Immature natural killer cell (primary cell): ENCODE measurements around the gene GPI. TPM values are rescaled to one million over a fixed set of nuclear protein-coding genes. Genes with fewer than 3 reads are reported as not detected.

Experiments
- DNase-seq, 3 donors: peaks; one replicate each; pipeline ENCODE4 v3.0.0; 2022; ENCODE audit warnings: mixed read lengths in 1 of 3
- H3K27ac Mint-ChIP-seq, 6 donors: one replicate each; pipeline ENCODE4 v1.8.0; 2020; ENCODE audit warnings: mixed read lengths in 6 of 6, mild to moderate bottlenecking in 5 of 6, inconsistent platforms in 4 of 6, moderate library complexity in 3 of 6
- H3K27me3 Mint-ChIP-seq, 3 donors: one replicate each; pipeline ENCODE4 v1.8.0; 2020 to 2021; ENCODE audit warnings: low read depth in 3 of 3, mild to moderate bottlenecking in 3 of 3, mixed read lengths in 3 of 3, moderate library complexity in 3 of 3, inconsistent platforms in 1 of 3
- H3K36me3 Mint-ChIP-seq, 3 donors: one replicate each; pipeline ENCODE4 v1.8.0; 2020; ENCODE audit warnings: mixed read lengths in 3 of 3, inconsistent platforms in 2 of 3, mild to moderate bottlenecking in 2 of 3
- H3K4me1 Mint-ChIP-seq, 2 donors: one replicate each; pipeline ENCODE4 v1.8.0; 2020; ENCODE audit warnings: inconsistent platforms in 2 of 2, mild to moderate bottlenecking in 2 of 2, mixed read lengths in 2 of 2, moderate library complexity in 1 of 2
- H3K4me3 Mint-ChIP-seq, 5 donors: one replicate each; pipeline ENCODE4 v1.8.0; 2020; ENCODE audit warnings: mild to moderate bottlenecking in 5 of 5, mixed read lengths in 5 of 5, inconsistent platforms in 3 of 5, moderate library complexity in 3 of 5
- H3K9me3 Mint-ChIP-seq, 6 donors: one replicate each; pipeline ENCODE4 v1.8.0; 2020; ENCODE audit warnings: mild to moderate bottlenecking in 6 of 6, mixed read lengths in 6 of 6, inconsistent platforms in 4 of 6, moderate library complexity in 3 of 6
- polyA plus RNA-seq, 3 donors: library from polyadenylated mRNA; unstranded; fragments of 300-500 nt; fragmentation: Illumina TruSeq; gene quantifications; one replicate each; pipeline ENCODE4 v1.2.3, GENCODE V29; 2021

The GPI gene
- polyA plus RNA-seq, 3 donors from 2014 or later = 112 to 161 (median 143) TPM

DNA sequence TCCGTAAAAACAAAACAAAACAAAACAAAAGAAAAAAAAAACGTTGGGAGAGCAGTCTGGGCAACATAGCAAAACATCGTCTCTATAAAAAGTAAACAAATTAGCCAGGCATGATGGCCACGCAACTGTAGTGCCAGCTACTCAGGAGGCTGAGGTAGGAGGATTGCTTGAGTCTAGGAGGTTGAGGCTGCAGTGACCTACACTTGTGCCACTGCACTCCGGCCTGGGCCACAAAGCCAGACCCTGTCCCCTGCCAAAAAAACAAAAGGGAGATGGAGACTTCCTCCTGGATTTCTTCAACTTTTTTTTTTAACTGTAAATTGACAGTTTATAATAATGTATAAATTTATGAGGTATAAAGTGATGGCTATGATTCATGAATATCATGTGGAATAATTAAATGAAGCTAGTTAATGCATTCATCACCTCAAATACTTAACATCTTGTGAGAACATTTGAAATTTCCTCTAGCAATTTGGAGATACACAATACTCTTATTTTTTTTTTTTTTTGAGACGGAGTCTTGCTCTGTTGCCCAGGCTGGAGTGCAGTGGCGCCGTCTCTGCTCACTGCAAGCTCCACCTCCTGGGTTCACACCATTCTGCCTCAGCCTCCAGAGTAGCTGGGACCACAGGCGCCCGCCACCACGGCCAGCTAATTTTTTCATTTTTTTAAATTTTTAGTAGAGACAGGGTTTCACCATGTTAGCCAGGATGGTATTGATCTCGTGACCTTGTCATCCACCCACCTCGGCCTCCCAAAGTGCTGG, 41.1 kb downstream of the GPI start:
- no peak for DNase-seq
- Mint-ChIP-seq H3K27ac (no peak overlapping the region), H3K4me1 (peaks cover 10% of the 10 kb centered on the region in 2 donors), H3K4me3 (peak overlapping the region; percentile 21 to 53 (median 38)), H3K27me3 (peaks cover 0 to 3% (median 0%) of the 10 kb centered on the region in 3 donors), H3K9me3 (no peaks in the 10 kb centered on the region), H3K36me3 (peaks cover 3 to 12% (median 7%) of the 10 kb centered on the region in 3 donors)

DNA sequence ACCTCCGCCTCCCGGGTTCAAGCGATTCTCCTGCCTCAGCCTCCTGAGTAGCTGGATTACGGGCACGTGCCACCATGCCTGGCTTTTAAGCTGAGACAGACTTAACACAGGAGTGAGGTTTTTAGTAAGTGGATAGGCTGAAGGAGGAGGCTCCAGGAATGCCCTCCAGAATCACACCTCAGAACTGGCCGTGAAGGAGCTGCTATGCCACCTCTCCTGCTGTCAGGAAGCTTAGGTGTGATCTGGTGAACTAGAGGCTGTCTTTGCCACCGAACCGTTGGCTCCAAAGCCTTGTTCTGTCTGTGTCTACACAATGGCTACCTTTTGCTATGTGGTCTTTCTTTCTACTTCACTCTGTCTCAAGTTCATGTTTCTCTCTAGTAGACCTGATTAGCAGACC, 43.4 kb downstream of the GPI start:
- Mint-ChIP-seq H3K27ac (no peak overlapping the region), H3K9me3 (no peaks in the 10 kb centered on the region), H3K4me3 (no peak overlapping the region), H3K4me1 (peaks cover 9 to 10% of the 10 kb centered on the region in 2 donors), H3K27me3 (peaks cover 0 to 3% (median 0%) of the 10 kb centered on the region in 3 donors), H3K36me3 (peaks cover 3 to 13% (median 7%) of the 10 kb centered on the region in 3 donors)
- no peak for DNase-seq

DNA sequence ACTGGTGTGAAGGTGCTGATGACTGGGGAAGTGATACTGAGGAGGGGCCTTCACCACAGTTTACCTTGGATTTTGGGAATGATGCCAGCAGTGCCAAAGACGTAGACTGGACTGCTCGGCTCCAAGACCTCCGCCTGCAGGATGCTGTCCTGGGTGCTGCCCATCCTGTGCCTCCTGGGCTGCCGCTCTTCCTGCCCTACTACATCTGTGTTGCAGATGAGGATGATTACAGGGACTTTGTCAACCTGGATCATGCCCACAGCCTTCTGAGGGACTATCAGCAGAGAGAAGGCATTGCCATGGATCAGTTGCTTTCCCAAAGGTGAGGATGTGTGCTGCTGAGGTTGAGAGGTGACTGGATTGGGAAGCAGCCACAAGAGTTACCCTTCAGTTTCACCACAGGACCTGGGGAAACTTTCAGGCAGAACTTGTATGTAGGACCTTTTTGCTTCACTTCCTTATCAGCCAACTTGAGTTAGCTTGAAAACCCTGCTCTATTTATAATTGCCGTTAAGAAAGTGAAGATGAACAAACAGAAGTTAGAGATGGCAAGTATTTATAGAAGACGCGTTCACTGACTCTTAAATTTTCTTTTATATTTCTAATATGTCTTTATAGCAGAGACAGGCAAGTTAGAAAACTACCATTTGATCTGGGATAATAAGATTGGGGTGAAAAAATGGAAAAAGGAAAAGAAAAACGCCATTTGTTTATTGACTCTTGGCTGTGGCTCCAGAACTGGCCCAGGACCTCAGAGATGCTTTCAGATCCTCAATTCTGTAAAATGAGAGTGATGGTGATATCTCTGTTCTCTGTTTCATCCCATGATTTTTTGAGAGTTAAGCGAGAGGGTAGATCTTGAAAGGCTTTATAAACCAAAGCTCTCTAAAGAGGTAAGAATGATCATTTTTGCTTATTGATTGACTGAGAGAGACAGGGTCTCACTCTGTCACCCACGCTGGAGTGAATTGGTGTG, 44.5 kb downstream of the GPI start:
- H3K4me3 Mint-ChIP-seq = no peak overlapping the region

DNA sequence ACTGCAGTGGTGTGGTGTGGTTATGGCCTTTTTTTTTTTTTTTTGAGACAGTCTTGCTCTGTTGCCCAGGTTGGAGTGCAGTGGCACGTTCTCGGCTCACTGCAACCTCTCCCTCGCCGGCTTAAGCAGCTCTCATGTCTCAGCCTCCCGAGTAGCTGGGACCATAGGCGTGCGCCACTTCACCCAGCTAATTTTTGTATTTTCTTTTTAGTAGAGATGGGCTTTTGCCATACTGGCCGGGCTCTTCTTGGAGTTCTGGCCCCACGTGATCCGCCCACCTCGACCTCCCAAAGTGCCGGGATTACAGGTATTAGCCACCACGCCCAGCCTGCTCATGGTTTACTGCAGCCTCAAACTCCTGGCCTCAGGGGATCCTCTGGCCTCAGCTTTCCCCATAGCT, 46.2 kb downstream of the GPI start:
- Mint-ChIP-seq H3K9me3 (no peaks in the 10 kb centered on the region), H3K4me3 (no peak overlapping the region), H3K36me3 (peaks cover 8 to 22% (median 10%) of the 10 kb centered on the region in 3 donors), H3K27ac (no peak overlapping the region), H3K27me3 (no peaks in the 10 kb centered on the region), H3K4me1 (peaks cover 0 to 2% of the 10 kb centered on the region in 2 donors)
- DNase-seq = no peak

More for the DNA sequence above, 44.5 kb downstream of the GPI start:
- no peak overlapping the region for H3K27ac Mint-ChIP-seq
- no peak for DNase-seq
- peaks cover 0 to 3% of the 10 kb centered on the region in 2 donors for H3K4me1 Mint-ChIP-seq
- H3K27me3 Mint-ChIP-seq = no peaks in the 10 kb centered on the region
- peaks cover 7 to 18% (median 8%) of the 10 kb centered on the region in 3 donors for H3K36me3 Mint-ChIP-seq
- H3K9me3 Mint-ChIP-seq = no peaks in the 10 kb centered on the region

DNA sequence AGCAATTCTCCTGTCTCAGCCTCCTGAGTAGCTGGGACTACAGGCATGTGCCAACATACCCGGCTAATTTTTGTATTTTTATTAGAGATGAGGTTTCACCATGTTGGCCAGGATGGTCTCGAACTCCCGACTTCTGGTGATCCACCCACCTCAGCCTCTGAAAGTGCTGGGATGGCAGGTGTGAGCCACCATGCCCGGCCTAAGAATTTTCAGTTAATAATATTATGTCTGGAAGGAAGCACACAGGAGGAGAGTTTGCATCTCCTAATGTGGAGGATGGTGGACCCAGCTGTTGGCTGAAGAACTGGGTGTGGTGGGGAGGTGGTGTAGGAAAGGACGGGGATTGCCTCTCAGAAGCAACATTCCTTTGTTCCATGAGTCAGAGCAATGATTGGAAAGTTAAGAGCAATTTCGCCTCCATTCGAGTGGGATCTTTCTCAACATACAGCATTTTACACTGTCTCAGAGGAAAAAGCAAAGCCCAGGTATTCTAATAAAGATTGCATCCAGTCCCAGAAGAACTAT, 51.1 kb downstream of the GPI start:
- no peaks in the 10 kb centered on the region for H3K9me3 Mint-ChIP-seq
- H3K27ac Mint-ChIP-seq = no peak overlapping the region
- no peak overlapping the region for H3K4me3 Mint-ChIP-seq
- H3K36me3 Mint-ChIP-seq = peaks cover 9 to 19% (median 12%) of the 10 kb centered on the region in 3 donors
- no peak for DNase-seq
- H3K27me3 Mint-ChIP-seq = no peaks in the 10 kb centered on the region
- no peaks in the 10 kb centered on the region for H3K4me1 Mint-ChIP-seq

DNA sequence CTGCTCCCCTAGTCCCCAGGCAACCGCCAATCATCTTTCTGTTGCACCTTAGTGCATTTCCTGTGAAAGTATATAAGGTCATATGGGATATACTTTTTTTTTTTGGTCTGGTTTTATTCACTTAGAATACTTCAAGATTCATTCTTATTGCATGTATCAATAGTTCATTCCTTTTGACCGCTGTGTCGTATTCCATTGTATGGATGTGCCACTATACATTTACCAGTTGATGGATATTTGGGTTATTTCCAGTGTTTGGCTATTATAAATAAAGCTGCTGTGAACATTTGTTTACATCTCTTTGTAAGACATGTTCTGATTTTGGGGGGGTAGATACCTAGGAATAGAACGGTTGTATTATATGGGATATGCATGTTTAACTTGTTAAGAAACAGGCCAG, 53.3 kb downstream of the GPI start:
- no peaks in the 10 kb centered on the region for H3K4me1 Mint-ChIP-seq
- DNase-seq = no peak
- H3K36me3 Mint-ChIP-seq = peaks cover 9 to 19% (median 12%) of the 10 kb centered on the region in 3 donors
- no peaks in the 10 kb centered on the region for H3K9me3 Mint-ChIP-seq
- peak overlapping the region in 2 of 6 donors; percentile 47 to 57 for H3K27ac Mint-ChIP-seq
- no peak overlapping the region for H3K4me3 Mint-ChIP-seq
- H3K27me3 Mint-ChIP-seq = no peaks in the 10 kb centered on the region

DNA sequence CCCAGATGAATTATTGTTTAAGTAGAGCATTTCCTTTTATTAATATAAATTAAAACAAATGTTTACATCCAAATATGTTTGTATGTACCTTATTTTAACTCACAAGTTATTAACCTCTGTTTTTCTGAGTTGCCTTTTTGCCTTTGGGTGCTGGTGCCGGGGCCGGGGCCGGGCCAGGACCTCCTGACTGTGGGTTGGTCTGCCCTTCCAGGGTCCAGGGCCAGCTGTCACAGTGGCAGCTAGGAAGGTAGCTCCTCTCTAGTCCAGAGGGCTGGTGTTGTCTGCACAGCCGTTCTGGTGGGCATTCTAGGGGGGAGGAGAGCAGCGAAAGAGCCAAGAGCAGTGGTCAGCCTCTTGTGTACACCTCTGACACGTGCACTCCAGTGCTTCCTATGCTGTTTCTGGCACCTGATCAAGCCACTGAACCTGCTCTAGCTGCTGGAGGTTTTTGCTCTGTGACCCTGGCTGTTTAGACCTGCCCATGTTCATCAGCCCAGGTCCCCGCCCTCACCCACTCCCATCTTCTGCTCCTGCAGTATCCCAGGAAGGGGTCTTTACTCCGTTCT, 61.2 kb downstream of the GPI start:
- peak overlapping the region in 3 of 5 donors; percentile 10 to 44 (median 43) for H3K4me3 Mint-ChIP-seq
- H3K4me1 Mint-ChIP-seq = peaks cover 26 to 29% of the 10 kb centered on the region in 2 donors
- H3K36me3 Mint-ChIP-seq = peaks cover 0 to 10% (median 5%) of the 10 kb centered on the region in 3 donors
- DNase-seq = no peak
- H3K27ac Mint-ChIP-seq = no peak overlapping the region
- no peaks in the 10 kb centered on the region for H3K9me3 Mint-ChIP-seq
- peaks cover 7 to 13% (median 7%) of the 10 kb centered on the region in 3 donors for H3K27me3 Mint-ChIP-seq

DNA sequence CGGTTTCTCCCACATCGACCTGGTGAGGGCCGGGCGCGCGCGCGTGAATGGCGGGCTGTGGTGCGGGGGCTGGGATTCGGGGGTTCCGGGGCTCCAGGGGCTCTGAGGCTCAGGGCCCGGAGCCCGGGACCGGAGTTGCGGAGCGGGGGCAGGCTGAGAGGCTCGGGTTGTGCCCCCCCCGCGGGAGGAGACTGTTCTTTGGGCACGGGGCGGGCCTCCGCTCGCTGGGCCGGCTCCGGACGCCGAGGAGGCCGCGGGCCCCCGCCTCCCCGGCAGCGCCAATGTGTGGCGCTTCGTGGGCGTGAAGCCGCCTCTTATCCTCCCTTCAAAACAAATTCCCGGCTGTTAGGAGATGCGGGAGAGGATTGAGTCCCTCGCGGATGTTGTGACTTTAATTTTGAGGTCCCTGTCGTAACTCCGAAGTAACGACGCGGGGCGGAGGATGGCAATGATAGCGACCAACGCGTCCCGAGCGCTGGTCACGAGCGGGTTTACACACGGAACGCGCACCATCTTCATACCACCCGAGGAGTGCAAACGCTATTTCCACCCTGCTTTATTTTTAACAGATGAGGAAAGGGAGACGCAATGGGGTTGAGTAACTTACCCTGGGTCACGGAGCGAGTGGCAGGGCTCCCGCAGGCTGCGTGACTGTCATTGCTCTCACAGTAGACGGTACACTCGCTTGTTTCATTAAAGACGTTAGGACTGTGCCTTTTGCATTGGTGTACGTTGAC, 63.7 kb downstream of the GPI start:
- Mint-ChIP-seq H3K9me3 (no peaks in the 10 kb centered on the region), H3K27ac (peak overlapping the region; percentile 91 to 97 (median 94)), H3K27me3 (peaks cover 7 to 13% (median 7%) of the 10 kb centered on the region in 3 donors), H3K36me3 (peaks cover 0 to 11% (median 5%) of the 10 kb centered on the region in 3 donors), H3K4me1 (peaks cover 31 to 51% of the 10 kb centered on the region in 2 donors), H3K4me3 (peak overlapping the region; percentile 96 to 99 (median 98))
- DNase-seq = no peak

DNA sequence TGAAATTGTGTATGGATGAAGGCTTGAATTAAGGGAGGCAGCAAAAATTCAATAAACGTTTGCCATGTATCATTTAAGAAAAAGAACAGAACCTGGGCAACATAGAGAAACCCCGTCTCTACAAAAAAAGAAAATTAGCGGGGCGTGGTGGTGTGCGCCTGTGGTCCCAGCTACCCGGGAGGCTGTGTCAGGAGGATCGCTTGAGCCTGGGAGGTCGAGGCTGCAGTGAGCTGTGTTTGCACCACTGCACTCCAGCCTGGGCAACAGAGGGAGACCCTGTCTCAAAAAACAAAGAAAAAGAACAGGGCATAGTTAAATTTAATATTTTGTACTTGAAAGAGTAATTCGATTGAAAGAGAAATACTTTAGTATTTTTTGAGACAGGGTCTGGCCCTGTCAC, 64.6 kb downstream of the GPI start:
- Mint-ChIP-seq H3K4me1 (peaks cover 32 to 55% of the 10 kb centered on the region in 2 donors), H3K27me3 (peaks cover 7 to 13% (median 7%) of the 10 kb centered on the region in 3 donors), H3K27ac (peak overlapping the region in 3 of 6 donors; percentile 4 to 94 (median 49)), H3K9me3 (no peaks in the 10 kb centered on the region), H3K4me3 (peak overlapping the region; percentile 96 to 99 (median 98)), H3K36me3 (peaks cover 0 to 9% (median 4%) of the 10 kb centered on the region in 3 donors)
- DNase-seq = no peak

DNA sequence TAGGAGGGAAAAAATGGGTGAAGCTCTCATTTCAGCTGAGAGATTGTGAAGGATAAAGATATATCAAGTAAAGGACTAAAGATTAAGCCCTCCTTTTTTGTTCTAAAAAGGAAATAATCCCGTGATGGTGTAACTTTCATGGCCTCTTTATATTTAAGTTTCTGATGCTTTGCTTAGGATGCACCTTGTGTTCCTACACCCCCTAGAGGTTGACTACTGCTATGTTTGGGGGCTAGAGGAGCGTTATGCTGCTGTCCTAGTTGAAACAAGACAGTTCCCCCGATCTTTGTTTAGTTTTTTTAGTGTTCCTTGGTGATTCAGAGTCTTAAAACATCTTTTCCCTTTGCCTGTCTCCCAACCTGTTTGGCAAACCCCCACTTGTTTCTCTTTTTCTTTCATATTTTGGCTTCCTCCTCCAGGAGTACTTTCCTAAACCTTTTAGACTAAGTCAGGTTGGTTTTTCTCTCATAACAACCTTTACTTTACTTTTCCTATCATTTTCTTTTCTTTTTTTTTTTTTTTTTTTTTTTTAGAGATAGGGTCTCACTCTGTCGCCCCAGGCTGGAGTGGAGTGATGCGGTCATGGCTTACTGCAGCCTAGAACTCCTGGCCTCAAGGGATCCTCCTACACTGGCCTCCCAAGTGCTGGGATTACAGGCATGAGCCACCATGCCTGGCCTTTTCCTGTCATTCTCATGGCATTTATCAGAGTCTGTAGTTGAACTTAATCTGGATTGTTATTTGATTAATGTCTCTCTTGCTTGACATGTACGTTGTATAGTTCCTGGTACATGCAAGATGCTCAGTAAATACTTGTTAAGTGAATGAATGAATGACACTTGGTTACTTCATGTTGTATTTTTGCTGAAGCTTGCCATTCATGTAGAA, 66.0 kb downstream of the GPI start:
- Mint-ChIP-seq H3K4me1 (peaks cover 33 to 55% of the 10 kb centered on the region in 2 donors), H3K27ac (peak overlapping the region; percentile 46 to 85 (median 67)), H3K4me3 (peak overlapping the region; percentile 58 to 75 (median 71)), H3K36me3 (peaks cover 0 to 8% (median 5%) of the 10 kb centered on the region in 3 donors), H3K27me3 (peaks cover 7 to 13% (median 7%) of the 10 kb centered on the region in 3 donors), H3K9me3 (no peaks in the 10 kb centered on the region)
- peak; percentile 45 to 61 (median 47) for DNase-seq

DNA sequence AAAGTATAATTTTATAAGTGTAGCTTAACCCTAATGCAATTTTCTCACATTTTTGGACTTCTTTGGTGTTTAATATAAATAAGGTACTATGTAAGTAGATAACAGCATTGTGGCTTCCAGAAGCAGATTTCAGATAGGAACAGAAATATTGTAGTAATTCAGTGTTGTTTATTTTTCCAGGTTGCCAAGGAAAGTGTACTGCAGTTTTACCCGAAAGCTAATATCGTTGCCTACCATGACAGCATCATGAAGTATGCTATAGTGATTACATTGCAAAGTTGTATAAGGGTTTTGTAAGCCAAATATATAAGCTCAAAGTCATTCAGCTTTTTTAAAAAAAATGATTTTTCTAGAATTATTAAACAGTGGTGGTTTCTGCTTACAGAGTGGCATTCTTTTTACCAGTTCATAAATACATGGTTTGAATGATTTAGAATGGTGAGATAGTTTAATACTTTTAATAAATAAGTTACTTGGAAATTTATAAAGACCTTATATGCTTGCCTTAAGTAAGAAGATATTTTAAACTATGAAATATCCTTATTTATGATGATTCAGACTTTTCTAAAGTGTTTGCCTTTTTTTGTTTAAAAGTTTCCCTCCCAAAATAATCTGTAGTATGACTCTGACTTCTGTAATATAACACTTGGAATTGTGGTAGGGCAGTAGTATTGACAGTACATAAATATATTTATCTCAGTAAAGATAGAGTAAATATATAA, 66.8 kb downstream of the GPI start:
- H3K36me3 Mint-ChIP-seq = peaks cover 0 to 11% (median 7%) of the 10 kb centered on the region in 3 donors
- H3K27ac Mint-ChIP-seq = no peak overlapping the region
- H3K27me3 Mint-ChIP-seq = peaks cover 7 to 13% (median 7%) of the 10 kb centered on the region in 3 donors
- DNase-seq = no peak
- H3K4me3 Mint-ChIP-seq = no peak overlapping the region
- no peaks in the 10 kb centered on the region for H3K9me3 Mint-ChIP-seq
- peaks cover 33 to 55% of the 10 kb centered on the region in 2 donors for H3K4me1 Mint-ChIP-seq
